Upper lobe of right lung (tissue), 1 donor: ENCODE measurements around the gene SMARCD2. TPM values are rescaled to one million over a fixed set of nuclear protein-coding genes. Genes with fewer than 3 reads are reported as not detected.

Source experiments
- ATAC-seq: fragments of 200-7000 bp; cut with Tn5 transposase; one replicate; pipeline ENCODE4 v1.9.1; 2020; ENCODE audit warnings: mild to moderate bottlenecking, moderate library complexity
- DNase-seq: peaks from one replicate; pipeline ENCODE4 v3.0.0-alpha.2; 2020
- H3K27ac ChIP-seq: fragments of 200-600 bp; one replicate; pipeline ENCODE4 v1.8.0; 2022
- H3K27me3 ChIP-seq: fragments of 200-600 bp; one replicate; pipeline ENCODE4 v1.8.0; 2022; ENCODE audit warnings: mild to moderate bottlenecking
- H3K36me3 ChIP-seq: fragments of 200-600 bp; one replicate; pipeline ENCODE4 v1.8.0; 2022
- H3K4me1 ChIP-seq: fragments of 200-600 bp; one replicate; pipeline ENCODE4 v1.8.0; 2022
- H3K4me3 ChIP-seq: fragments of 200-600 bp; one replicate; pipeline ENCODE4 v1.8.0; 2022; ENCODE audit warnings: mild to moderate bottlenecking
- H3K9me3 ChIP-seq: fragments of 200-600 bp; one replicate; pipeline ENCODE4 v1.8.0; 2022
- CTCF ChIP-seq: fragments of 200-600 bp; IDR thresholded peaks from one replicate; pipeline ENCODE4 v1.8.0; 2022; ENCODE audit warnings: antibody characterized with exemption
- intact Hi-C: fragments of 100-400 bp; cut with DNase I; formaldehyde crosslinking; loops from one replicate; pipeline ENCODE4 v1.11.0; 2022
- total RNA-seq: library from RNA; stranded (reverse); fragmentation: NEBNext Ultra II Directional; extraction: Animal tissue kit (Norgen Biotek cat#: 25700); gene quantifications from one replicate; pipeline ENCODE4 v1.2.1, GENCODE V29; 2021
- donor health status: DM: no; HTN: yes; CAD: no; lungs with severe emphysema.

Gene SMARCD2
- total RNA-seq, 1 donor from 2014 or later: 74.6 TPM

GRCh38 chr17:63824362-63824761 is 18.1 kb downstream of the SMARCD2 start:
- H3K27ac ChIP-seq: no peak overlapping the region
- ATAC-seq: no peak
- no peak for DNase-seq
- no peaks in the 10 kb centered on the region for H3K9me3 ChIP-seq
- peaks cover 72% of the 10 kb centered on the region for H3K36me3 ChIP-seq
- no peaks in the 10 kb centered on the region for H3K27me3 ChIP-seq
- H3K4me3 ChIP-seq: no peak overlapping the region
- H3K4me1 ChIP-seq: peaks cover 24% of the 10 kb centered on the region
- no peak for TF ChIP-seq CTCF
- intact Hi-C loops: no loop called here

GRCh38 chr17:63823659-63824331 is 18.7 kb downstream of the SMARCD2 start:
- TF ChIP-seq CTCF: no peak
- H3K27me3 ChIP-seq: no peaks in the 10 kb centered on the region
- peaks cover 21% of the 10 kb centered on the region for H3K4me1 ChIP-seq
- intact Hi-C loops: no loop called here
- no peaks in the 10 kb centered on the region for H3K9me3 ChIP-seq
- no peak overlapping the region for H3K4me3 ChIP-seq
- ATAC-seq: no peak
- H3K27ac ChIP-seq: no peak overlapping the region
- no peak for DNase-seq
- H3K36me3 ChIP-seq: peaks cover 72% of the 10 kb centered on the region

GRCh38 chr17:63822537-63822936 is 19.9 kb downstream of the SMARCD2 start:
- DNase-seq (no peak), ATAC-seq (no peak)
- H3K27ac ChIP-seq: no peak overlapping the region
- no peaks in the 10 kb centered on the region for H3K9me3 ChIP-seq
- intact Hi-C loops: no loop called here
- peaks cover 82% of the 10 kb centered on the region for H3K36me3 ChIP-seq
- no peaks in the 10 kb centered on the region for H3K27me3 ChIP-seq
- no peak overlapping the region for H3K4me3 ChIP-seq
- H3K4me1 ChIP-seq: peaks cover 11% of the 10 kb centered on the region
- no peak for TF ChIP-seq CTCF

- peaks cover 11% of the 10 kb centered on the region for H3K4me1 ChIP-seq
- no peaks in the 10 kb centered on the region for H3K9me3 ChIP-seq
- H3K27me3 ChIP-seq: no peaks in the 10 kb centered on the region
- H3K36me3 ChIP-seq: peaks cover 90% of the 10 kb centered on the region
- DNase-seq (no peak), ATAC-seq (no peak)
- no peak overlapping the region for H3K4me3 ChIP-seq
- no peak for TF ChIP-seq CTCF
- no peak overlapping the region for H3K27ac ChIP-seq
- intact Hi-C loops: no loop called here
These were observed 20.7 kb downstream of the SMARCD2 start for GRCh38 chr17:63821804-63822203.

GRCh38 chr17:63820963-63821561 is 21.4 kb downstream of the SMARCD2 start:
- Histone ChIP-seq H3K36me3 (peaks cover 97% of the 10 kb centered on the region), H3K27ac (no peak overlapping the region), H3K4me3 (no peak overlapping the region), H3K4me1 (peaks cover 8% of the 10 kb centered on the region), H3K9me3 (no peaks in the 10 kb centered on the region), H3K27me3 (no peaks in the 10 kb centered on the region)
- intact Hi-C loops: no loop called here
- ATAC-seq (no peak), DNase-seq (no peak)
- no peak for TF ChIP-seq CTCF
